CD4-positive, alpha-beta T cell (primary cell): ENCODE results near the gene PLCB1. TPM values are rescaled to one million over a fixed set of nuclear protein-coding genes. Genes with fewer than 3 reads are reported as not detected.

Experiments used
- ATAC-seq: fragments of 200-7000 bp; cut with Tn5 transposase; one replicate; pipeline ENCODE4 v1.10.0; 2022; ENCODE audit warnings: mild to moderate bottlenecking; ENCODE audit not compliant: poor library complexity
- CTCF ChIA-PET: fragments of 350-600 bp; sonication (Branson Sonifier 250); formaldehyde crosslinking; loops from one replicate; lab custom pipeline; 2021; ENCODE audit warnings: antibody characterized with exemption, inconsistent platforms; lab: Charles Lee
- POLR2A ChIA-PET: fragments of 350-600 bp; sonication (Branson Sonifier 250); formaldehyde crosslinking; loops from one replicate; lab custom pipeline; 2021; ENCODE audit warnings: antibody characterized with exemption, inconsistent platforms; lab: Charles Lee
- DNase-seq, 14 experiments: peaks; one replicate each; pipeline ENCODE4 v3.0.0-alpha.2; 2013 to 2020; ENCODE audit warnings: mixed read lengths in 2 of 14
- H3K27ac ChIP-seq, 2 donors: one replicate each; pipeline versions ENCODE4 v1.5.1 to v1.7.0; 2013; ENCODE audit warnings: low read length in 2 of 2, low read depth in 1 of 2, mild to moderate bottlenecking in 1 of 2
- H3K27me3 ChIP-seq, 2 experiments: 1 replicate in 1 of 2; 2 replicates in 1 of 2; pipeline versions ENCODE4 v1.6.1 to v1.7.0; 2013; ENCODE audit warnings: low read length in 2 of 2, control low read depth in 1 of 2, mild to moderate bottlenecking in 1 of 2, moderate library complexity in 1 of 2; ENCODE audit not compliant: insufficient read depth in 2 of 2, control insufficient read depth in 1 of 2
- H3K36me3 ChIP-seq: one replicate; pipeline ENCODE4 v1.6.1; 2013; ENCODE audit warnings: low read length, control low read depth; ENCODE audit not compliant: insufficient read depth
- H3K4me1 ChIP-seq: one replicate; pipeline ENCODE4 v1.6.1; 2013; ENCODE audit warnings: low read length, control low read depth; ENCODE audit not compliant: insufficient read depth
- H3K4me3 ChIP-seq: one replicate; pipeline ENCODE4 v1.5.1; 2013; ENCODE audit warnings: mild to moderate bottlenecking, low read length, moderate library complexity
- H3K9me3 ChIP-seq, 2 experiments: 1 replicate in 1 of 2; 2 replicates in 1 of 2; pipeline versions ENCODE4 v1.6.1 to v1.7.0; 2013; ENCODE audit warnings: low read length in 2 of 2, mild to moderate bottlenecking in 2 of 2, control low read depth in 1 of 2, moderate library complexity in 1 of 2; ENCODE audit not compliant: control insufficient read depth in 1 of 2, insufficient read depth in 1 of 2
- H3K27ac Mint-ChIP-seq: one replicate; pipeline ENCODE4 v1.8.0; 2020; ENCODE audit warnings: mixed read lengths
- H3K27me3 Mint-ChIP-seq: one replicate; pipeline ENCODE4 v1.8.0; 2021; ENCODE audit warnings: mixed read lengths
- H3K36me3 Mint-ChIP-seq: one replicate; pipeline ENCODE4 v1.8.0; 2021; ENCODE audit warnings: low read depth, mixed read lengths
- H3K4me1 Mint-ChIP-seq: one replicate; pipeline ENCODE4 v1.8.0; 2021; ENCODE audit warnings: low read depth, mixed read lengths
- H3K4me3 Mint-ChIP-seq: one replicate; pipeline ENCODE4 v1.8.0; 2020; ENCODE audit warnings: mild to moderate bottlenecking, mixed read lengths
- H3K9me3 Mint-ChIP-seq: one replicate; pipeline ENCODE4 v1.8.0; 2020; ENCODE audit warnings: mixed read lengths
- CTCF ChIP-seq: fragments of 200-600 bp; IDR thresholded peaks from one replicate; pipeline ENCODE4 v1.8.0; 2022; ENCODE audit warnings: antibody characterized with exemption, mild to moderate bottlenecking
- intact Hi-C, 2 experiments: fragments of 100-400 bp; cut with DNase I in 1 of 2; cut with micrococcal nuclease in 1 of 2; formaldehyde crosslinking; loops; one replicate each; pipeline versions ENCODE4 v1.15.1 to v1.9.0; 2023 to 2025; cut with DNase I, micrococcal nuclease
- total RNA-seq, 174 experiments: library from RNA in 2 of 174; stranded (reverse) in 2 of 174; gene quantifications; one replicate each; pipeline ENCODE4 v1.2.3 and lab custom pipeline; 2021 to 2026

Gene PLCB1
- total RNA-seq, 2 experiments from 2014 or later = 3.8 to 5.6 TPM

GRCh38 chr20:8783734-8784133 is 651.7 kb downstream of the PLCB1 start:
- POLR2A ChIA-PET = no interaction called here
- Histone ChIP-seq H3K4me1 (no peaks in the 10 kb centered on the region), H3K9me3 (no peaks in the 10 kb centered on the region), H3K27ac (no peak overlapping the region), H3K27me3 (no peaks in the 10 kb centered on the region), H3K36me3 (no peaks in the 10 kb centered on the region), H3K4me3 (no peak overlapping the region)
- intact Hi-C loops = no loop called here
- ATAC-seq = no peak
- CTCF ChIA-PET = no interaction called here
- Mint-ChIP-seq H3K9me3 (no peaks in the 10 kb centered on the region), H3K4me1 (no peaks in the 10 kb centered on the region), H3K27me3 (no peaks in the 10 kb centered on the region), H3K36me3 (no peaks in the 10 kb centered on the region), H3K27ac (no peak overlapping the region), H3K4me3 (no peak overlapping the region)
- no peak for TF ChIP-seq CTCF
- DNase-seq = no peak

- no peaks in the 10 kb centered on the region for H3K36me3 ChIP-seq
- H3K27me3 ChIP-seq = no peaks in the 10 kb centered on the region
- ATAC-seq = no peak
- ChIA-PET CTCF (no interaction called here), POLR2A (no interaction called here)
- H3K4me1 ChIP-seq = no peaks in the 10 kb centered on the region
- Mint-ChIP-seq H3K27me3 (no peaks in the 10 kb centered on the region), H3K4me3 (no peak overlapping the region), H3K4me1 (no peaks in the 10 kb centered on the region), H3K9me3 (no peaks in the 10 kb centered on the region), H3K27ac (no peak overlapping the region), H3K36me3 (no peaks in the 10 kb centered on the region)
- no peak for DNase-seq
- no peaks in the 10 kb centered on the region for H3K9me3 ChIP-seq
- H3K27ac ChIP-seq = no peak overlapping the region
- intact Hi-C loops = no loop called here
- no peak overlapping the region for H3K4me3 ChIP-seq
- no peak for TF ChIP-seq CTCF
Observed at GRCh38 chr20:8786383-8786782, 654.3 kb downstream of the PLCB1 start.

GRCh38 chr20:8787090-8787489 is 655.0 kb downstream of the PLCB1 start:
- ChIA-PET POLR2A (no interaction called here), CTCF (no interaction called here)
- Mint-ChIP-seq H3K4me3 (no peak overlapping the region), H3K4me1 (no peaks in the 10 kb centered on the region), H3K9me3 (no peaks in the 10 kb centered on the region), H3K27me3 (no peaks in the 10 kb centered on the region), H3K27ac (no peak overlapping the region), H3K36me3 (no peaks in the 10 kb centered on the region)
- H3K36me3 ChIP-seq = no peaks in the 10 kb centered on the region
- H3K4me1 ChIP-seq = no peaks in the 10 kb centered on the region
- no peaks in the 10 kb centered on the region for H3K27me3 ChIP-seq
- H3K27ac ChIP-seq = no peak overlapping the region
- no peak for DNase-seq
- no peaks in the 10 kb centered on the region for H3K9me3 ChIP-seq
- ATAC-seq = no peak
- H3K4me3 ChIP-seq = no peak overlapping the region
- intact Hi-C loops = no loop called here
- no peak for TF ChIP-seq CTCF
